GM19025 (cell line): ENCODE data around the gene LRRC26.

Experiments used
- ATAC-seq: cut with Tn5 transposase; IDR thresholded peaks from one replicate; pipeline ENCODE4 v1.9.1; 2021; ENCODE audit warnings: mild to moderate bottlenecking, low read depth, moderate library complexity; ENCODE audit not compliant: unreplicated experiment

LRRC26 gene

GRCh38 chr9:137184881-137185660, 15.2 kb upstream of the LRRC26 start:
- no peak for ATAC-seq

DNA sequence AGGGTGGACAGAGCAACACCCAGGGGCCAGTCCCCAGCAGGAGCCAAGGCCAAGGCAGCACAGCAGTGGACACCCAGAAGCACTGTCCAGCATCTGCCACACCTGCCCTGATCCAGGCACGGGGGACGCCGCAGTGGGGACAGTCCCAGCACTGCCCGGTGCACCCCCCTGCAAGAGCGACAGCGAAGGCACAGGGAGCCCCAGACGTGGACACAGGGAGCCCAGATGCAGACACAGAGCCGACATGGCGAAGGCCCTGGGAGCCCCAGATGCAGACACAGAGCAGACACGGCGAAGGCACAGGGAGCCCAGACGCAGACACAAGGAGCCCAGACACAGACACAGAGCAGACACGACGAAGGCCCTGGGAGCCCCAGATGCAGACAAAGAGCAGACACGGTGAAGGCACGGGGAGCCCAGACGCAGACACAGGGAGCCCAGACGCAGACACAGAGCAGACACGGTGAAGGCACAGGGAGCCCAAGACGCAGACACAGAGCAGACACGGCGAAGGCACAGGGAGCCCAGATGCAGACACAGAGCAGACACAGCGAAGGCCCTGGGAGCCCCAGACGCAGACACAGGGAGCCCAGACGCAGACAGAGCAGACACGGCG, 14.2 kb upstream of the LRRC26 start:
- no peak for ATAC-seq

GRCh38 chr9:137182836-137183235, 13.0 kb upstream of the LRRC26 start:
- ATAC-seq = no peak

DNA sequence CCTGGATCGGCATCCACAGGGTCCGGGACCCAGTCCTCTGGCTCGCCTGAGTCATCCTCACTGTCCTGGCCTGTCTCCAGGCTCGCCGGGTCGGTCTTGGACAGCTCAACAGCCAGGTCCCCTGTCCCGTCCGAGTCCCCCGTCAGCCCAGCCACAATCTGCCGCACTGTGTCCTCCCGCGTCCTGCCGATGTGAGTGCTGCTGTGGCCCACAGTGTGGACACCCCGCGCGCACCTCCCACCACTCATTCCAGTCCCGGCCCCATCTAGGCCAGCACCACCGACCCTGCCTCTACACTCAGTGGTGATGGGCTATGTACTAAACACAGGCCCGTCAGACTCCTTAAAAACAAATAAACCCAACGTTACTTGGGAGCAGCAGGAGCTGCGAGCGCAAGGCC, 11.8 kb upstream of the LRRC26 start:
- no peak for ATAC-seq

DNA sequence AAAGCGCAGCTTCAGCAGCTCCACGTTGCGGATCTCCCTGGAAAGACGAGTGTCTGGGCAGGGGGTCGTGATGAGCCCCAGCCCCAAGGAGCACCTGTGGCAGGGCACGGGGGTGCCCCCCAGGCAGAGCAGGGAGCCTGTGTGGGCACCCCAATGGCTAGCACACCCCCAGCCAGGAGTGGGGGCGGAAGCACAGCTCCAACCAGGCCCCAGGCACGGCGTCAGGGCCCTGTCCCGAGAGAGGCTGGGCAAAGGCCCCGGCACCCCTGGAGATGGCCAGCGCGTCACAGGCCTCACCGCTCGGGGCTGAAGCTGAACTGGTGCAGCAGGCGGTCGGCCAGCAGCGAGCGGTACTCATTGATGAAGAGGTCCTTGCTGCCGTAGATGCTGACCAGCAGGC, 10.6 kb upstream of the LRRC26 start:
- no peak for ATAC-seq

DNA sequence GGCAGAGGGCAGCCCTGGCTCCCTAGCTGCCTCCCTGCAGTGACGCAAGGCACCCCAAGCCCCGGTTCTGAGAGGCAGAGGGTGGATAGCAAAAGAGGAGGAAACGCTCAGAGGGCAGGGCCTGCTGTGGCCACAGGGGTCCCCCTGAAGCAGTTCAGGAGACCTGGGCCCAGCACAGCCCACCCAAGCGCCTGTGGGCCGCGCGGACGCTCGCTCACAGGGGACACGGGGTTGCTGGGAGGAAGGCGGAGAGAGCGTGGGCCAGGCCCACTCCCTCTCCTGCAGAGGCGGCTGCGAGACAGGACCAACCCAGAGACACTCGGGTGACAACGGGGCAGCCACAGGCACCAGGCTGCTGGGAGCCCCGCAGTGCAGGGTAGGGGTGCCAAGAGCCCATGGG, 9.9 kb upstream of the LRRC26 start:
- no peak for ATAC-seq

DNA sequence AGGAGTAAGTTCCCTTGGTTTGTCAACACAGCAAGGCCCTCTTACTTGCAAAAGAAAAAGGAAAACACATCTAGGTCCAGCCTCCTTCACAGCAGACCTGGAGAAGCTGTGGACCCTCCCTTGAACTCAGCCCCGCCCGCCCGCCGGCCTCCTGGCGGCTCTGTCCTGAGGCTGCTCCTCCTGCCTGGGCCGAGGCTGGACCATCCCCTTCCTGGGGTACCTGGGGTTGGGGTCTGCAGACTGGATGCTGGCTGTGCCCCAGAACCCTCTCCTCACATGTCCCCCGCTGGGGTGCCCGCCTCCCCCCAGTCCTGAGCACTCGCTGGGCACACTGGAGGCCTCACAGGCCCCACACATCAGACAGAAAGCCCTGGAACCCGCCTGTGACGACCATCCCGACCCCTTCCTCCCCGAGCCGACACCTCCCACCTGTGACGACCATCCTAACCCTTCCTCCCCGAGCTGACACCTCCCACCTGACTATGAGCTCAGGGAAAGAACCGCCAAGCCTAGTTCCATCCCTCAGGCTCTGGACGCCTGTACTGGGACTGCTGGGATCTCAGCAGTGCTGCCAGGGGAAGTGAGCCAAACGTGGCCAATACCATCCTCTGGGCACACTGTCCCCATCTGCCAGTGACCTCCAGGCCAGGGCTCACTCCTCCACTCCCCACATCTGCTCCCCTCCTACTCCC, 9.2 kb upstream of the LRRC26 start:
- ATAC-seq = no peak

DNA sequence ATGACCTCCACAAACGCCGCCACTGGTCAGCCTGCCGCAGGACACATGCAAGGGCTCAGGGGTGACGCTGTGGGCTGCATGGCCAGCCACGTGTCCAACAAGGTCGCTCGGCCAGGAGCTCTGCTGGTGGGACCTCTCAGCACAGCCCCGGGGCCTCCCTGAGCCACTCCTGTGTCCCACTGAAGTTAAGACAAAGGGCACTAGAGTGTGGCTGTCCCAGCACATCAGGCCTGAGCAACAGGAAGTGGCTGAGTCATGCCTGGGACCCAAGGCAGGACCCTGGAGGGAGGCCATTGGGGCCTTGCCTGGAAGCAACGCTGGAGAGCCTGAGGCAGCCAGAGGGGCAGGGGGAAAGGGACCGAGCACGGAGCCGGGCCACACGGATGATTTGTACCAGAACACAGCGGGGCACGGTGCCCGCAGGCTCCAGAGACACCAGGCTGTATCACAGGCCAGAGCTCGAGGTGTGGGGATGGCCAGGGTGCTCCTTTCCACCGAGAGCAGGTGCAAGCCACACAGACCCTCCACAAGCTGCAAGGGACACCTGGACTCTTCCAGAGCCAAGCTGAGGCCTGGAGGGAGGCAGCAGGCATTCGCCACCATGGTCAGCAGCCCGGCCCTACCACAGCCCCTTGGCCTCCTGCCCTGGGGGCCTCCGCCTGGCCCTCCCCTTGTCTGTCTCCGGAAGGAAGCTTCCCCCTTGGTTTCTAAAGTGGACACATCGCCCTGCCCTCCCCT, 8.5 kb upstream of the LRRC26 start:
- ATAC-seq = no peak

DNA sequence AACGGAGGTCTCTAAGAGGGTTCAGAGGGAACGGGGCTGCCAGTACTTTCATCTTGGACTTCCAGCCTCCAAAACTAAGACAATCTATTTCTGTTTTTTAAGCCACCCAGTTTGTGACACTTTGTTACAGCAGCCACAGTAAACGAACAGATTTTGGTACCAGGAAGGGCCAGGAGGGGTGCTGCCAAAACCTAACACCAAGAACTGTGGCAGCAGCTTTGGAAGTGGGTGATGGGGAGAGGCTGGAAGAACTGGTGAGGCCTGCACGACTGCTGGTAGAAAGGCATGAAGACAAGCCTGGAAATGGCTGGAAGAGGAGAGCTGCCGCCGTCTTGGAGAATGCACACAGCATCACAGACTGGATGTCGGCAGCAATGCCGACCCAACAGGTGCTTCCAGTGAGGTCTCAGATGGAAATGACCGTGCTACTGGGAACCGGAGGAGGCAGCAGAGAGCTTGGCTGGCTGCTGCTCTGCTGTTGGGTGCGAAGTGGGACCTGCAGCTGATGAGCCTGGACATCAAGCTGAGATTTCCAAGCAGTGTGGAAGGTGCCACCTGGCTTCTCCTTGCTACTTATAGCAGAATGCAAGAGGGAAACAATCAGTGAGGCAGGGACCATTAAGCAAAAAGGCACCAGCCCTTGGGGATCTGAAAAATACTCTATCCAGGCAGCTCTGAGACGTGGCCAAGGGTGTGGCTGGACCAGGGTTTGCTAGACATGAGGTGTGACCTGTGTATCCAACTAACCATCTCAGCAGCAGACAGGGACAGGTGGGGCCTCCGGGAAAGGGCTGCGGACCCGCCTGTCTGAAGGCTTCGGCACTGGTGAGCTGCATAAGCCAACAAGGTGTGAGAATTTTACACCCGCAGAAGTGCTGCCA, 6.7 kb upstream of the LRRC26 start:
- ATAC-seq = no peak

DNA sequence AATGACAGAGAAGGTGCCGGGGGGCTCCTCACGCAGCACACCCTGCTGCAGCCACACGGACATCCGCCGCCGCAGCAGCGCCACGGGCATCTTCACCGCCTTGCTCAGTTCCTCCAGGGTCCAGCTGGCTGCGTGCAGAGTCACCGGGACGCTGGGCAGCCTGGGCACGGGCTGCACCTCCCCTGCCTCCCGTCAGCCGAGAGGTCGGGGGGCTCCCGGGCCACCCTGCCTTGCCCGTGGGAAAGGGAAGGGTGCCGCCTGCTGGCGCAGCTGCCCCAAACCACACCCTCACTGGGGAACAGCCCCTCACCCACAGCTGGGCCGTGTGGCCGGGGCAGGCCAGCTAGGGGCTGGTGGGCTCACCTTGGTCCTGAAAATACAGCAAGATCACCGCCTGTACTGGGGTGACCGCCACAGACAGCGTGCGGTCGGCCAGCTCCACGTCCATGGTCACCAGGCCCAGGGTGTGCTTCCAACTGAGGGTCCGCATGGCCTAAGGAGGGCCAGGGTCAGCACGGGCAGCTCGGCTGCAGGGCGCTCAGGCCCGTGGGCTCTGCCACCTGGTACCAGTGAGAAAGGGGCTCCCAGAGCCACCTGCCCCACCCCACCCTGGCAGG, 5.6 kb upstream of the LRRC26 start:
- ATAC-seq = no peak

DNA sequence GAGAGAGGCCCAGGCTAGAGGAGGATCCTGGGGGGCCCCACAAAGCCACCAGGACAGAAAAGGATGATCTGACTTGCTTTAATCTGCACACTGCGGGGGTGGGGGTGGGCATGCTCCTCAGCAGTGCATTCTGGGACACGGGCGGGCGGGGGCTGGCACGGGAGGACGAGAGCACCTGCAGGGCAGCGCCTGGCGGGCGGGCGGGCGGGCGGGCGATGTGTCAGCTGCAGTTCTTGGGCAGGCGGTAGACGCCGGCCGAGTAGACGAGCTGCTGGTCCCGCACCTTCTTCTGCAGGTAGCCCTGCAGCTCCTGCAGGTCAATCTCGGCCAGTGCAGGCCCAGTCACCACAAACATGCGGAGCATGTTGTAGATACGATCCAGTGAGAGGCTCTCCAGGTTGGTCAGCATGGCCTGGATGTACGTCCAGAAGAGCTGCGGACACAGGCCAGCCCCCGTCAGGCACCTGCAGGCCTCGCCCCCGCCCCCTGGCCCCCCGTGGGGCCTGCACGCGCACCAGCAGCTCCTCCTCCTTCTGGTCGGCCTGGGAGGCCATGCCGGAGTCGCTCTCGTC, 5.0 kb upstream of the LRRC26 start:
- ATAC-seq = no peak

- no peak for ATAC-seq
These were observed 4.2 kb upstream of the LRRC26 start for GRCh38 chr9:137173796-137174664.

GRCh38 chr9:137172901-137173795, 3.3 kb upstream of the LRRC26 start:
- no peak for ATAC-seq

DNA sequence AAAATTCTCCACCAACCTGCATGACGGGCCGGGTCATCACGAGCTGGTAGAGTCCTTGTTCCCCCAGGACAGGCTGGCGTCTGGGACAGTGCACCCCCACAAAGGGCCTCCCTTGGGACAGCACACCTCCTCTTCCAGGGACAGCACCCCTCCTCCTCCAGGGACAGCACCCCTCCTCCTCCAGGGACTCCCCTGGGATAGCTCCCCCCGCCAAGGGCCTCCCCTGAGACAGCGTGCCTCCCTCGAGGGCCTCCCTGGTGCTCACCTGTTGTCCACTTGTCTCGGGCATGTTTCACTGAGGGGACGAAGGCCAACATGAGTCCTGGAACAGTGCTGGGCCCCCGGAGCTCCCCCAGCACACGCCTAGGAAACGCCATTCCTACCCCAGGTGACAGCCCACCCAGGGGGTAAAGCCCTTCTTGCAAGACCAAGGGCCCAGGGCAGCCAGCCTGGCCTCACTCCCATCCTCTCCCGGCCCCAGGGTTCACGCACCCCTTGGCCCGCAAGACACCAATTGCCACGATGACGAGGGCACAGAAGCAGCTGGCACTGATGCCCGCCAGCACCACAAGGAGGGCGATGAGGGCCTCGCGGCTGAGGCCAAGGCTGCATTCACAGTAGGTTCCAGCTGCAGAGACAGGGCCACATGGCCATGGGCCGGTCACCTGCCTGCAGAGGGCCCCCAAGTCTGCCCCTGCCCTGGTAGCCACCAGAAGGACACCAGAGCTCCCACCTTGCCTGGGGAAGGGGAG, 1.5 kb upstream of the LRRC26 start:
- ATAC-seq = no peak

DNA sequence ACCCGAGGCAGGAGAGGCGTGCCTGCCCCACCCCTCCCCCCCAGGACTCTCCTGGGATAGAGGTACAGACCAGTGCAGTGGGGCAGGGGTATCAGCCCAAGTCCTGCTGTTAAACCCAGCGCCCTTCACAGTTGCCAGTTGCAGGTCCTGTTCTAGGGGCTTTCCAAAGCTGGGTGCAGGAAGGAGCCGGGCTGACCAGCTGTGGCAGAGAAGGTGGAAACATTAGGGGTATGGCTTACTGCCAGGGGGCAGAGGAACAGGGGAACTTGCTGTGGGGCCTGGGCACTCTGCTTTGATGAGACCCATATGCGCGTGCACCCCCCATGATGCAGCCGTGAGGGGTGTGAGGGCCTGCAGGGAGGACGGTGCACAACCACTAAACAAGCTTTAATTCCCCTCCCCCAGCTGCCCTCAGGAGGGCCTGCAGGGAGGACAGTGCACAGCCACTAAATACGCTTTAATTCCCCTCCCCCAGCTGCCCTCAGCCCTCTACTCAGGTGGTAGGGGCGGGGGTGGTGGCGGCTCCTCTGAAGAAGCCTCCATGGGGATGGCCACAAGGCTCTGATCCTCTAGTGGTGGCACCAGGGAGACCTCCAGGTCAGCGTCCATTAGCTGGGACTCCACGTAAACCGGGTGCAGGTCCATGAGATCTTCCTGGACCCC, 766 bp upstream of the LRRC26 start:
- ATAC-seq = no peak
